Effector memory CD8-positive, alpha-beta T cell (primary cell): Measurements from ENCODE around the gene GPATCH8.

Experiments used
- ATAC-seq: fragments of 150-1000 bp; cut with Tn5 transposase; replicated peaks from 2 replicates; pipeline ENCODE4 v1.10.0; 2021; ENCODE audit warnings: mild to moderate bottlenecking, moderate library complexity
- DNase-seq, 3 experiments: peaks; one replicate each; pipeline ENCODE4 v3.0.0; 2021
- H3K27ac Mint-ChIP-seq, 2 donors: one replicate each; pipeline ENCODE4 v1.8.0; 2022; ENCODE audit warnings: mild to moderate bottlenecking in 2 of 2, mixed read lengths in 2 of 2, moderate library complexity in 2 of 2
- H3K27me3 Mint-ChIP-seq, 2 donors: one replicate each; pipeline ENCODE4 v1.8.0; 2022; ENCODE audit warnings: mixed read lengths in 2 of 2
- H3K36me3 Mint-ChIP-seq: one replicate; pipeline ENCODE4 v1.8.0; 2022; ENCODE audit warnings: mild to moderate bottlenecking, moderate library complexity, mixed read lengths; ENCODE audit not compliant: insufficient read depth
- H3K4me1 Mint-ChIP-seq, 2 donors: one replicate each; pipeline ENCODE4 v1.8.0; 2022; ENCODE audit warnings: low read depth in 2 of 2, mixed read lengths in 2 of 2
- H3K4me3 Mint-ChIP-seq, 2 donors: one replicate each; pipeline ENCODE4 v1.8.0; 2022; ENCODE audit warnings: mild to moderate bottlenecking in 2 of 2, mixed read lengths in 2 of 2, moderate library complexity in 2 of 2
- H3K9me3 Mint-ChIP-seq, 2 donors: one replicate each; pipeline ENCODE4 v1.8.0; 2022; ENCODE audit warnings: mixed read lengths in 2 of 2

Gene GPATCH8

DNA sequence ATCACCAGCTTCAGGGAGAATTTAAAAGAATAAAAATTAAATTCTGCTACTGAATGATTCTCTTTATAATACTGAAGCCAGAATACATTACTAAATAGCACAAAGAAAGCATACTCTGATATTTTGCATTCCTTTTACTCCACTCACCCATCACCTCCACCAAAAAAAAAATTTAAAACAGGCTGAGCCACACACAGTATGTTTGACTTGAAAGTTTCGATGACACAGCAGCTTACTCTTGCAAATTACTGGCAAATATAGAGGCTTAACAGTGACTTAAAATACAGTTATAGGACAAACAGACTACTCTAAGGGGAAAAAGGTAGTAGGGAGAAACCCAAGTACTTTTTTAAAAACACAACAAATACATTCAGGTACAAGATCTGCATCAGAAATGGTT, 39.2 kb downstream of the GPATCH8 start:
- Mint-ChIP-seq H3K27ac (peak overlapping the region; percentile 53 to 64), H3K27me3 (no peaks in the 10 kb centered on the region), H3K36me3 (peaks cover 28% of the 10 kb centered on the region), H3K4me3 (no peak overlapping the region), H3K4me1 (peaks cover 20 to 41% of the 10 kb centered on the region in 2 donors), H3K9me3 (no peaks in the 10 kb centered on the region)
- DNase-seq (no peak), ATAC-seq (no peak)

DNA sequence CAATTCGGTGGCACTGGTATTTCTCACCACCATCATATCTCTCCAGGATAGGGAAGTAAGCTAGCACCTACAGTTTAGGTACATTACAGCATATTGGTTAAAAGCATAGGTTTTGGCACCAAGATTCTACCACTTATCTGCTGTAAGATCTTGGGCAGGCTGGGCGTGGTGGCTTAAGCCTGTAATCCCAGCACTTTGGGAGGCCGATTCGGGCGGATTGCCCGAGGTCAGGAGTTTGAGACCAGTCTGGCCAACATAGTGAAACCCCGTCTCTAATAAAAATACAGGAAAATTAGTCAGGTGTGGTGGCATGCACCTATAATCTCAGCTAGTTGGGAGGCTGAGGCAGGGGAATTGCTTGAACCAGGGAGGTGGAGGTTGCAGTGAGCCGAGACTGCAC, 51.4 kb downstream of the GPATCH8 start:
- ATAC-seq (no peak), DNase-seq (no peak)
- peaks cover 8% of the 10 kb centered on the region for H3K36me3 Mint-ChIP-seq
- peaks cover 10 to 36% of the 10 kb centered on the region in 2 donors for H3K4me1 Mint-ChIP-seq
- H3K27ac Mint-ChIP-seq, result no peak overlapping the region
- H3K9me3 Mint-ChIP-seq, result no peaks in the 10 kb centered on the region
- no peak overlapping the region for H3K4me3 Mint-ChIP-seq
- H3K27me3 Mint-ChIP-seq, result no peaks in the 10 kb centered on the region

GRCh38 chr17:44451016-44451627, 52.1 kb downstream of the GPATCH8 start:
- Mint-ChIP-seq H3K4me3 (no peak overlapping the region), H3K4me1 (peaks cover 10 to 42% of the 10 kb centered on the region in 2 donors), H3K9me3 (no peaks in the 10 kb centered on the region), H3K27me3 (no peaks in the 10 kb centered on the region), H3K36me3 (peaks cover 11% of the 10 kb centered on the region), H3K27ac (no peak overlapping the region)
- no peak for DNase-seq
- no peak for ATAC-seq

DNA sequence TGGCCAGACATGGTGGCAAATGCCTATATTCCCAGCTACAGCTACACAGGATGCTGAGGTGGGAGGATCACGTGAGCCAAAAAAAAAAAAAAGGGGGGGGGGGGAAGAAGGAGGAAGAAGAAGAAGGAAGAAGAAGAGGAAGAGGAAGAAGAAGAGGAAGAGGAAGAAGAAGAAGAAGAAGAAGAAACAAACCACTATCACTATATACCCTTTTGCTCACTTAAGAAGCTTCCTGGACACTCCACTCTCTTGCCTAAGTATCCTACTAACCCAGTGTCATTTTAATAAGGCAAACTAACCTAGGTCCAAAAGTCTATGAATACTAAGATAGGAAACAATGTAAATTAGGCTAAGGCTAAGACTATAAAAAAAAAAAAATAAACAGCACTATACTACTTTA, 54.8 kb downstream of the GPATCH8 start:
- Mint-ChIP-seq H3K4me3 (peak overlapping the region in 1 of 2 donors; percentile 8), H3K27me3 (no peaks in the 10 kb centered on the region), H3K27ac (peak overlapping the region; percentile 19 to 38), H3K4me1 (peaks cover 11 to 46% of the 10 kb centered on the region in 2 donors), H3K36me3 (peaks cover 6% of the 10 kb centered on the region), H3K9me3 (no peaks in the 10 kb centered on the region)
- no peak for ATAC-seq
- no peak for DNase-seq

GRCh38 chr17:44444735-44445105, 58.5 kb downstream of the GPATCH8 start:
- Mint-ChIP-seq H3K4me1 (peaks cover 6 to 37% of the 10 kb centered on the region in 2 donors), H3K27ac (no peak overlapping the region), H3K36me3 (peaks cover 10% of the 10 kb centered on the region), H3K9me3 (no peaks in the 10 kb centered on the region), H3K4me3 (no peak overlapping the region), H3K27me3 (no peaks in the 10 kb centered on the region)
- no peak for ATAC-seq
- no peak for DNase-seq

GRCh38 chr17:44442806-44443205, 60.4 kb downstream of the GPATCH8 start:
- DNase-seq (no peak), ATAC-seq (no peak)
- Mint-ChIP-seq H3K27ac (no peak overlapping the region), H3K27me3 (no peaks in the 10 kb centered on the region), H3K4me1 (peaks cover 19 to 51% of the 10 kb centered on the region in 2 donors), H3K9me3 (no peaks in the 10 kb centered on the region), H3K36me3 (peaks cover 6% of the 10 kb centered on the region), H3K4me3 (no peak overlapping the region)

- peak overlapping the region; percentile 84 to 91 for H3K27ac Mint-ChIP-seq
- peaks cover 16 to 27% of the 10 kb centered on the region in 2 donors for H3K4me1 Mint-ChIP-seq
- H3K9me3 Mint-ChIP-seq, result no peaks in the 10 kb centered on the region
- H3K36me3 Mint-ChIP-seq, result peaks cover 20% of the 10 kb centered on the region
- ATAC-seq (peak; percentile 18), DNase-seq (no peak)
- H3K27me3 Mint-ChIP-seq, result no peaks in the 10 kb centered on the region
- H3K4me3 Mint-ChIP-seq, result peak overlapping the region; percentile 38 to 58
Observed at GRCh38 chr17:44439168-44439567, 64.0 kb downstream of the GPATCH8 start.

DNA sequence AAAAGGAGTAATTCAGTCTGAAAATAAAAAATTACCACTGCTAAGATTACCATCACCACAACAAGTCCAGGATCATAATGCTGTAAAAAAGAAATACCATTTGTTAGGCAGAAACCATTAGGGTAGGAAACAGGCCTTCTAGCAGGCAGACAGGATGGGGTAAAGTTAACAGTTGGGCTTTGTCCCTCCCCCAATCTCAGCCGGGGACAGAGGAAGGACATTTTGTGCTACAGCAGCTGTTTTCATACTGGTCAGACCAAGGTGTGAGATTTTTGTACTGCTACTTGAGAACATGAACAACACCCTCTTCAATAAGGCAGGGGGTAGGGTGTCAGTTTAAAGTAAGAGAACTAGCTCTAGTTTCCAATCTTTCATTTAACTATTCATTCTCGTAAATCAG, 64.6 kb downstream of the GPATCH8 start:
- peak; percentile 11 to 31 (median 21) for DNase-seq
- peaks cover 25% of the 10 kb centered on the region for H3K36me3 Mint-ChIP-seq
- peak; percentile 96 for ATAC-seq
- peaks cover 16 to 29% of the 10 kb centered on the region in 2 donors for H3K4me1 Mint-ChIP-seq
- no peaks in the 10 kb centered on the region for H3K27me3 Mint-ChIP-seq
- H3K9me3 Mint-ChIP-seq, result no peaks in the 10 kb centered on the region
- peak overlapping the region; percentile 84 to 91 for H3K27ac Mint-ChIP-seq
- peak overlapping the region; percentile 41 to 58 for H3K4me3 Mint-ChIP-seq

GRCh38 chr17:44436336-44436735, 66.9 kb downstream of the GPATCH8 start:
- DNase-seq (no peak), ATAC-seq (no peak)
- H3K27me3 Mint-ChIP-seq, result no peaks in the 10 kb centered on the region
- no peaks in the 10 kb centered on the region for H3K9me3 Mint-ChIP-seq
- H3K4me3 Mint-ChIP-seq, result no peak overlapping the region
- peaks cover 38% of the 10 kb centered on the region for H3K36me3 Mint-ChIP-seq
- H3K27ac Mint-ChIP-seq, result no peak overlapping the region
- peaks cover 15 to 36% of the 10 kb centered on the region in 2 donors for H3K4me1 Mint-ChIP-seq

DNA sequence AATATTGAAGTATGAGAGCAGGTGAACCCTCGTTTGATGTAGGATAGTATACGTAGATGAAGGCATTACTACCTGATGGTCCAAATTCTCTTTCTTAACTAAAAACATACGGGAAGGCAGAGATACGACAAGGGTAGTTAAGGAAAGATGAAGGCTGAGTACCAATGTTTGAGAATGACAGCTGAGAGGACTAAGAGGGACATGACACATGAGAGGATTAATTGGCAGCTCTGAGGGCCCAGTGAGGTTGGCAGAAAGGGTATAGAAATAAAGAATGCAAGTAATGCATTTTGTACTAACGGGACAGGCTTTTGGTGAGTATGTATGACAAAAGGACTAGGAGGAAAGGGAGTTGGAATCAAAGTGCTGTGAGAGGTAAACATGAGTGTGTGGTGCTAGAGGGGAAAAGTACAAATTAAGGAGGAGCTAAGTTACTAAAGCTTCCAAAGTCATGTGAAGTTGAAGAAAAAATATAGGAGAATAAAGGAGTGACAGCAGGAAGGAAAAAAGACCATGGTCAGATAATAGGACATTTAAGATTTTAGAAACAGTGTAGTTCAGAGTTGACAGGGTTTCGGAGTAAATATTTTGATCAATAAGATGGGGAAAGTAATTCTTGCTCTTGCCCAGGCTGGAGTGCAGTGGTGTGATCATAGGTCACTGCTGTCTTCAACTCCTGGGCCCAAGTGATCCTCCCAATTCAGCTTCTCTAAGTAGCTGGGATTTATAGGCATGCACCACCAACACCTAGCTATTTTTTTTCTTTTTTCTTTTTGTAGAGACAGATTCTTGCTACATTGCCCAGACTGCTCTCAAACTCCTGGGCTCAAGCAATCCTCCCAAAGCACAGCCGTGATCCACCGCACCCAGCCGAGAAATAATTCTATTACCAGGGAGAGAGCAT, 70.7 kb downstream of the GPATCH8 start:
- ATAC-seq (no peak), DNase-seq (no peak)
- H3K27ac Mint-ChIP-seq, result peak overlapping the region in 1 of 2 donors; percentile 41
- H3K27me3 Mint-ChIP-seq, result no peaks in the 10 kb centered on the region
- peaks cover 0 to 10% of the 10 kb centered on the region in 2 donors for H3K4me1 Mint-ChIP-seq
- peaks cover 63% of the 10 kb centered on the region for H3K36me3 Mint-ChIP-seq
- no peak overlapping the region for H3K4me3 Mint-ChIP-seq
- H3K9me3 Mint-ChIP-seq, result no peaks in the 10 kb centered on the region

DNA sequence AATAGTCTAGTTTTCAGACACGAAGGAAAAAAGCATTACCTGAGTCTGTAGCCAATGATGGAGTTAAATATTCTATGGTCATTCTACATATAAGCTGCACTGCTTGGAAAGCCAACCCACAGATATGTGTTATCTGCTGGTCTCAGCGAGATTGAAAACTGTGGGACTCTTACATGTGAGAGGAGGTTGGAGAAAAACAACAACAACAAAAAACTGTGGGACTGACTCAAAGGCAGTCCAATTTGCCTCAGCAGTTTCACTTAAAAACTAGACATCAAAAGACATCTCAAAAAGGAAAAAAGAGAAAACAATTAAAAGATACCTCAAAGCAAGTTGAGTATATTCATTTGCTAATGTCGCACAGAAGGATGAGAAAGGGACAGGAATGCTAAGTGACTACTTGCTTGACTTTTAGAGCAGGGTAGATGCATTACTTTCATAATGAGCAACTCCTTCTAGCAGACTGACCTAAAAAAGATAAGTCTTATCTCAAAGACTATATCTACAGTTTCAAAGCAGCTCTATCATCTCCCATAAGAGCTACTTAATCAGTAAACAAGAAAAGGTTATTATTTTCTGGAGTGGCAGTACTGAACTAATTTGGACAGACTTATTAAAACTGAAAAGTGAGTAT, 78.3 kb downstream of the GPATCH8 start:
- H3K36me3 Mint-ChIP-seq, result peaks cover 68% of the 10 kb centered on the region
- H3K27ac Mint-ChIP-seq, result peak overlapping the region; percentile 23 to 44
- no peaks in the 10 kb centered on the region for H3K27me3 Mint-ChIP-seq
- H3K4me3 Mint-ChIP-seq, result no peak overlapping the region
- H3K9me3 Mint-ChIP-seq, result no peaks in the 10 kb centered on the region
- peaks cover 1 to 6% of the 10 kb centered on the region in 2 donors for H3K4me1 Mint-ChIP-seq
- ATAC-seq (no peak), DNase-seq (no peak)

- H3K27me3 Mint-ChIP-seq, result no peaks in the 10 kb centered on the region
- no peaks in the 10 kb centered on the region for H3K4me1 Mint-ChIP-seq
- ATAC-seq (no peak), DNase-seq (no peak)
- no peaks in the 10 kb centered on the region for H3K9me3 Mint-ChIP-seq
- H3K27ac Mint-ChIP-seq, result no peak overlapping the region
- no peak overlapping the region for H3K4me3 Mint-ChIP-seq
- H3K36me3 Mint-ChIP-seq, result peaks cover 55% of the 10 kb centered on the region
Observed at GRCh38 chr17:44417553-44417952, 85.7 kb downstream of the GPATCH8 start.

DNA sequence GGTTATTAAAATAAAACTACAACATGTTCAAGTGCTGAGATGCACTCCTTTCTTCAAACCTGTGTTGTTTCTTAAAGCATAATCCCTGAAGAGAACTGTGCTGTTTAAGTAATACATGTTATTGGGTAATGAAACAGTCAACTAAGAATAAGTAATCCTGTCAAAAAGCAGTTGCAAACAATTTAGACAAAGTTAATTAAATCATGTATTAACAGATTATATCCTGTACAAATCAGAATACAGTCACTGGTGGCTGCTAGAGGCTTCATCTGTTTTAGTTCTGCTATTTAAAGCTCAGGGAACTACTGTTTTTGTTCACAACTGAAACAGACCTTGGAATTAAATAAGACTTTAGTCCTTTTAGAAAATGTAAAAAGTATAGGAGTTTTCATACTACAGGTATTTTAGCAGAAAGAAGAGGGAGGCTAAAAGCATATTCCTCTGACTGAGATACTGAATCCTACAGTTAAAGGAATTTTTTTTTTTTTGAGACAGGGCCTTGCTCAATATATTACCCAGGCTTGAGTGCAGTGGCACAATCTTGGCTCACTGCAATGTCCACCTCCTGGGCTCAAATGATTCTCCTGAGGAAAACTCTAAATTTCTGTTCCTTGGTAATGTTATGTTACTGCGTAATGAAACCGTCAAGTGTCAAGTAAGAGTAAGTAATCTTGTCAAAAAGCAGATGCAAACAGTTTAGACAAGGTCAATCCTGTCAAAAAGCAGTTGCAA, 86.5 kb downstream of the GPATCH8 start:
- no peak overlapping the region for H3K4me3 Mint-ChIP-seq
- no peak overlapping the region for H3K27ac Mint-ChIP-seq
- H3K36me3 Mint-ChIP-seq, result peaks cover 48% of the 10 kb centered on the region
- no peaks in the 10 kb centered on the region for H3K27me3 Mint-ChIP-seq
- DNase-seq, result no peak
- no peaks in the 10 kb centered on the region for H3K9me3 Mint-ChIP-seq
- no peaks in the 10 kb centered on the region for H3K4me1 Mint-ChIP-seq
- no peak for ATAC-seq
